Activated CD8-positive, alpha-beta memory T cell treated with anti-CD3 and anti-CD28 coated beads, Interleukin-2, amount 50 U/mL, for 1 hour (primary cell): ENCODE data around the gene LGR5.
"Not testable (repeated sequence)": the region's sequence is repeated elsewhere in the genome, so short reads cannot be mapped to it uniquely, and the experiment has no call there.

Source experiments
- DNase-seq: peaks from one replicate; pipeline ENCODE4 v3.0.0-alpha.2; 2020; ENCODE audit errors: extremely low read depth

LGR5 gene

DNA sequence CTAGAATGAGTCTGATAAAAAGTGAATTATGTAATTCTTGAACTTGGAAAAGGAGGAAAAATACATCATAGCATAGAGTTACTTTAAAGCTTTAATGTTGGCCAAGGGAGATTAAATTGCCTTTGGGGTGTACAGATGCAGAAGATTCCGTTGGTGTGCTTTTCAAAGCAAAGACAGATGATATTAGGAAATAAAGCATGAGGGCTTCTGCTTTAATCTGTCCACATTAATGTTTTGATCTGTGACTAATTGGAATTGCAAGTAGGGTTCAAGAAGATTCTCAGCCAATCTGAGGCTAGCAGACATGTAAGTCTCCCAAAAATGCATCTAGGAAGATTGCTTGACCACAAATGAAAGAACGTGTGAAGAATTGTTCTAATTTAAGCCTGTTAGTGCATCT, 35.2 kb downstream of the LGR5 start:
- no peak for DNase-seq

DNA sequence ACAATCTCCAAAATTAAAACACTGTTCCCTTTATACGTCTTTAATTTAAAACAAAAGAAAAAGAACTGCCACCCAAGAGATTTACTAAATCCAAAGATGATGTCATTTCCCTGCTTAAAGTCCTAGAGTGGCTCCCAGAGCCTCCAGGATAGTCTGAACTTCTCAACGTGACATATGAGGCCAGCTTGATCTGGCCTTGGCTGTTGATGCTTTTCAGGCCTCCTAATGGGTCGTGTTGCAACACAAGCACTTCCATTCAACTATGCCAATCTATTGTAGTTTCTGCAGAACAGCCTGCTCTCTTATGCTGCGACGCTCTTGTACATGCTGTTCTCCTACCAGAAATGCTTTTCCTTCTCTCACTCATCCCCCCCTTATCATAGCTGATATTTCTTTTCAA, 35.7 kb downstream of the LGR5 start:
- DNase-seq = no peak

DNA sequence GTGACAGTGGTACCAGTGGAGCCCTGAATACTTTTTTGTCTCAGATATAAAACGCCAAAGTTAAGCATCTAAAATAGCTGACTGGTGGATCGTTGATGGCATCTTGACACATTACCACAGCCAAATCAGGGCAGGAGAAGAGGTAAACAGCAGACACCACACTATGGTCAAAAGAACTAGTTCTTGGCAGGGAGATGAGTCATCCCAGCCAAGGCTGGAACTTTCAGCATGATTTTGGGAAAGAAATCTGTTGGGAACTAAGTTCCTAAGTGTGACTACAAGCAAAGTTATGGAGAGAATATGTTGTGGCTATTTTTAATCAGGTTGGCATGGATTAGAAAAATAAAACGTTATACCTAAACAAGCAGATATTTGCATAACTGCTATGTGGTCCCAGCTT, 36.9 kb downstream of the LGR5 start:
- no peak for DNase-seq

DNA sequence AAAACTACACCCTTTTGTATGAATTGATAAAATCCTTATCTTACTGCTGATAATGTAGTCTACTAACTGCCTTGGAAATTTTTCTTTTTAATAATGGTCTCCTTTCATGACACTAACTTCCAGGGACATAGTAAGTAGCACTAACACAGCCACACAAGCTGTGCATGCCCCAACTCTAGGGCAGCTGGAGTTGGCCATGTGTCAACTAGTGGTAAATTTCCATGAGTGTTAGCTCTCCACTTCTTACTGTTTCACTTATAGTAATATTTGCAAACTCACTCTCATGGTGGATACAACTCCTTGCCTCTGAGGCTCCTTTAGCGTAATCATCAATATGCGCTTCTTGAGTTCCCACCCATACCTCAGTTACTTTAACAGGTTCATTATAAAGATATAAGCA, 38.0 kb downstream of the LGR5 start:
- DNase-seq = no peak

DNA sequence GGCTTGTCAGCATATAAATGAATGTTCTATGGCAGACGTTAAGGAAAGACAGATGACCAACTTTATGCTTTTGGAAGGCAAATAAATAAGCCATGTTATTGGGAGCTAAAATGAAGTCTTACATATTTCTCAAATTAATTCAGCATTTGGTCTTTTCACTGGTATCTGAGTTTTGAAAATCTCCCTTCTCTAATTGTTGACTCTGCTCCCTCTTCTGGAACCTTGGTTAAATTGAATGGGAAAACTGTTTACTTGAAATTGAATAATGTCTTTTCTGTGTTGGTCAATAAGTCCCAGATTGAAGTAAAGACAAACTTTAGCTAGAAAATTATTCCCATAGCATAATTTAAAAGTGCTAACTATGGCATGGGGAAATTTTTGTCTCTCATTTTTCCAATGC, 38.7 kb downstream of the LGR5 start:
- no peak for DNase-seq

DNA sequence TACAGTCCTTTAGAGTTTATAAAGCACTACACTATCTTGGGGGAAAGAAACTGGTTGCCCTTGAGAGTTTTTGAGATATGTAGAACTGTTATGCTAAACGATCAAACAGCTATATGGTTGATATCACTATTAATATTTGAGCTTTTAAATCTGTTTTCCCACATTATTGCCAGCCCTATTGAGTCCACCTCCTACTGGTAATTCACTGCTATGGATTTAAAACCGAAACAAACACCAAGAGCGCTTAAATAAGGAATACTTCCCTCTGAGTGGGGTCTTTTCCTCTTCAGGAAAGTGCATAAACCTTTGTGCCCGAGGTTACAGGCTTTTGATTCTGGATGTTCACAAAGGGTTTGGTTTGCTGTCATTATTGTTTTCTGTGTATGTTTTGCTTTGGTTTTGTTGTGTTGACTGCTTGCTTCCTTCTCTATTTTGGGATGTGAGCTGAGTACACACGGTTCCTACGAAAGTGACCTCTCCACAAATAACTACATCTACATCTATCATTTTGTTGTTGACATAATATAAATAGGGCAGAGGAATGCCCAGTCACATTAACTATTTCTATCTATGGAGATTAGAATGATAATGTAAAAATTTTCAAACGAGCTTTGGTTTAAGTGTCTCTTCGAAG, 44.8 kb downstream of the LGR5 start:
- no peak for DNase-seq

DNA sequence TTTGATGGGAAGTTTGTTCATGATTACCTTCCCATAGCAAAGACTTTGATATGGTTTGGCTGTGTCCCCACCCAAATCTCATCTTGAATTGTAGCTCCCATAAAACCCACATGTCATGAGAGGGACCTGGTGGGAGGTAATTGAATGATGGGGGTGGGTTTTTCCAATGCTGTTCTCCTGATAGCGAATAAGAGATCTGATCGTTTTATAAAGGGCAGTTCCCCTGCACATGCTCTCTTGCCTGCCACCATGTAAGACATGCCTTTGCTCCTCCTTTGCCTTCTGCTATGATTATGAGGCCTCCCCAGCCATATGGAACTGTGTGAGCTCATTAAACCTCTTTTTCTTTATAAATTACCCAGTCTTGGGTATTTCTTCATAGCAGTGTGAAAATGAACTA, 51.2 kb downstream of the LGR5 start:
- DNase-seq = not testable (repeated sequence)

DNA sequence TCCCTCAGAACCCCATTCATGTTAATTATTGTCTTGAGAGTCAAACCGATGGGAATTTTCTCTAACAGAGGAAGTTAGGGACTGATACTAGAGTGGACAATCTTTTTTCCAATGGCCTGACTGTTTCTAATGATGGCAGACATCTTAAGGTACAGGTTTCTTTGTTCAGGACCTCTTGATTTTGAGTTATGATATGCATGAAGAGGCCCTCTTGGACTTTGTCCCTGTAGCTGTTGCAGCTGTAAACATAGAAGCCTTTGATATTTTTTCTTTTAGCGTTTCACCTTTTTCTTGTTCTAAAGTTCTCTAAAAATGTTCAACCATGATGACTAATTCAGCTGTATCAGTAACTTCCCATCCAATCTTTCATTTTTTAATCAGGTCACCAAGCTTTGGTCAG, 53.0 kb downstream of the LGR5 start:
- no peak for DNase-seq

DNA sequence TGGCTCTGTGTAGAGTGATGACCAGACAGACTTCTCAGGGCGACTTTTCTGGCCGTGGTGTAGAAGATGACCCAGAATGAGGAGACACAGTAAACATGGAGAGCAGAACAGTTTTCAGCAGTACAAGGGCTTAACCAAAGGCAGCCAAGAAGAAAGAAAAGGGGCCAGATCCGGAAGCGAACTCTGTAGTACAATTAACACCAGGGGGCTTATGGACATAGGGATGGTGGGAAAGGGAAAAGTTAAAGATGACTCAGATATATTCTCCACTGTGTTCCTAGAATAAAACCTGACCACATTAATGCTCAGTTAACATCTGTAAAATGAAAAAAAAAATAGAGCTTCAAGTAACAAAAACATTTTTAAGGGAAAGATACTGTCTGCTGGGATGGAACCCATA, 60.2 kb downstream of the LGR5 start:
- no peak for DNase-seq

DNA sequence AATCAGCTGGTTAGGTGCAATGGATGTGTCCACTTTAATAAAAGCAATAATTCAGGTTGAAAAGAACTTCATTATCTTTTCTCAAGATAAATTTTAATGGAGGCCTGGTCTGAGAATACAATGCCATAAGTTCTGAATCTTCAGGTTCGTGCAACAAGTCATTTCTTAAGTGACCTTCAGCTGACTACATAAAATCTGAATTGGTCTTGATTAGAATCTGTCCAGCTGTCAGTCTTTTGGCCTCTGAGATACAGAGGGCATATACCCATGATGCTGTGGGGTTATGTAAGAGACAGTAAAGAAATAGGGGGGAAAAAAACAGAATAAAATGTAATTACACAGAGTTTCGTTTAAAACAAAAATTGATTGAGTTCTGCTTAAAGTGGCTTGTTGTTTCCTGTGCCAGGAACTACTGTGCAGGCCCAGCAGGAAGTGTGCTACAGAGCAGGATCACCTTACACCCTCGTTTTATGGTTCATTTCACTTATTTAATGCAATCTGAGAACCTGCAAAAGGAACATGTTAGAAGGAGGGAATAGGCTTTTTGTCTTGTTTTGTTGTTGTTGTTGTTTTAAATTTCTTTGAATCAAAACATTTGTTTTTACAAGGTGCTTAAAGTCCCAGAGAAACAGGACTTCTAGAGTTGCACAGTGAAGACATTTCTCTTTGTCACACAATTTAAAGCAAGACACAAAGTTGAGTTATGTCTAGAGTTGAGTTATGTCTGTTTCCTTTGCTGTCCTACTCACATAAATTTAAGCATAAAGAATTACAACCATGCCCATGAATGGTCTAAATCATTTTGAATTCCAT, 64.2 kb downstream of the LGR5 start:
- no peak for DNase-seq

DNA sequence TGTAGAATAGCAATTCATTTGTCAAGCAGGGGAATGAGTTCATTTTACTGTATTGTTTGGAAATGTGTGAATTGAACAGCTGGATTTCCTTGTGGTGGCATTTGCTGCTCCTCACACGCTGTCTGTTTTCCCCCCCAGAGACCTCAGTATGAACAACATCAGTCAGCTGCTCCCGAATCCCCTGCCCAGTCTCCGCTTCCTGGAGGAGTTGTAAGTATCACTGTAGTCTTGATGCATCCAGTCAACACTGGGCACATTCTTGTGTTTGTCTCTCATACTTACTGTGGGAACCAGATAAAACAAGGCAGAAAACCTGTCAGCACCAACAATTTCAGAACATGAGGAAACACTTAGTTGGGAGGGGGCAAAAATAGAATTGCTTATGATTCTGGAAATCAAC, 64.9 kb downstream of the LGR5 start:
- no peak for DNase-seq

DNA sequence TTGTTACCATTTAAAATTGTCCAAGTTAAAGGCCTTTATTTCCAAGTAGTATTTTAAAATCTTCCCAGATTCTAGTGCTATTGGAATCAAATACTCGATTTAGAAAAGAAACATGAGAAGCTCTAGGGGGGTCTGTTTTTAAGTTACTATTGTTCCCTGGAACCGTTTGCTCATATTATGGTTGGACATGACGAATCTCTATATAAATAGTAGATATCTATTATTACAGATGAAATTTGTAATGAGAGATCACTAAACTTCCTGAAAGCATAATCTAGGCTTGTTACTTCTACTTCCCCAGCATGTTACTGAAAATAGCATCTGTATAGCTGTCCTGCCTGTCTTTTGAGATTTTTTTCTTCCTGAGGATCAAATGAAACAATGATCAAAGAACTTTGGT, 70.1 kb downstream of the LGR5 start:
- DNase-seq = no peak

DNA sequence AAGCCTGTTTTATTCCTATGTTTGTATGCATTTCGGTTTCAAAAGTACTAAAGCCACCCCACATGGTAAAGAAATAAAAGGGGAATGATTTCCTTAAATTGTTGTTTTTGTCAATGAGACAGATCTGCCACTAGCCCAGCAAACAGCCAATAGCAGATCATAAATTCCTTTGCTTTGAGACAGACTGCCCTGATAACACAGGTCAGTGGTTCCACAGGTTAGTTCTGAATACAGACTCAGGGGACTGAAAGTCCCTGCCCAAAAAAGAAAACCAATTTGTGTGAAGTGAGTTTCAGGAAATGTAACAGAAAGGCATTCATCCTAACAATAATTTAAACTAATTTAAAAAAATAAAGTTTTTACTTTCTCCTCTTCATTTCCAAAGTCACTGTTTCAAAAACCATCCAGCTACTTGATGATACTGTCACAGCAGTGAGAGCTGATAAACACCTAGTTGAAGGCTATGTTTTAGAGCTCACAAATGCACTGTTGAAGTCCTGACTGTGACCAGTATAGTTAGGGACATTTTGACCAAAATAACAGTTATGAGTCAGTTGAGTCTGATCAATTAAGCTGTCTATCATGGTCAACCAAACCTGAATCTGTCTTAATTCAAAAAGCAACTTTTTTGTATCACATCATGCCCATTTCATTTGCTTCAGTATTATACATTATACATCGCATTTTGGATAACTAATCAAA, 77.7 kb downstream of the LGR5 start:
- DNase-seq = no peak

DNA sequence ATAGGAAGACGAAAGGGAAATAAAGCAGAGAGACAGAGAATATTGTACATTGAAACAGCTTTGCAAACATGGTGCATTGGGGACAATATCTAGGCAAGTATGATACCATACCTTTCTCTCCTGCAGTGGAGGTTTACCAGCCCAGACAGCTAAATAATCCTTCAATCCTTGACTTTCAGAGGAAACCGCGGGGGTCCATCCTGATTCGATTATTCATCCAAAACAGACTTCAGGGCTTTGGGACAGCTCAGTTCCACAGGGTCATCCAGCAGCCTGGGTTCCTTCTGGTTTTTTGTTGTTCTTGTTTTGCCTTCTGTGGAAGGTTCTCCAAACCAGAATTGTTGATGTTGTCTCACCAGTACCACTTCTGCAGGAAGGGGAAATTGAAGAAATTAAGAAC, 81.5 kb downstream of the LGR5 start:
- DNase-seq = no peak

DNA sequence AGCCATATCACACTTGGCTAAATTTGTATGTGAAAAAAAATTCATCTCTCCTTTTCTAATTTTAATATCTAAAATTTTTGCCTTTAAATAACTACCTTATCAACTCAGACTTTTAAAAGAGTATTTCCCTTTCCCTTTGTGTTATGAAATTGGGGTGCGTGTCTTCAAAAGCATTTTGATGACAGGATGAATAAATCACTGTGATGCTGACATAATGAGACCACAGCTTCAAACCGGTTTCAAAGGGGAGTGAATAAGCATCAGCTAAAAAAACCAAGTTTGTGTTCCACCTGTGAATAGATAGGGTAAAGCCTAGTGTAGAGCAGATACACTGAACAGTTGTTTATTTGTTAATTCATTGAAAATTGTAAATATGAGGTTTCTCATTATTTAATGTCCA, 85.0 kb downstream of the LGR5 start:
- no peak for DNase-seq

DNA sequence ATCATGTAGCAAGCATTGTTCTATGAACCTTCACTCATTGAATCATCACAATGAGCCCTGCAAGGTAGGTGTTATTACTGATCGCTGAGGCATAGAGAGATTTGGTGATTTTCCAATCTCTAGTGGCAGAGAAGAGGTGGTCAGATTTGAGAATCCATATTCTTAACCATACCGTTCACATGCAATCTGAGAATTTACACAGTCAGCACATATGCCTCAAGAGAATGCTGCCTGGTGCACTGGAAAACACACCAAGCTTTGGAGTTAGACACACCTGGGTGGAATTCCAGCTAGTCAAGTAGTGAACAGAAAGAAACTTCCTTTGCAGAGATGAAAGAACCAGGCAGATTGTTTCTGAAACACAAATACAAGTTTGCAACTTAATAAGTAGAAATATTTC, 94.1 kb downstream of the LGR5 start:
- DNase-seq = no peak

DNA sequence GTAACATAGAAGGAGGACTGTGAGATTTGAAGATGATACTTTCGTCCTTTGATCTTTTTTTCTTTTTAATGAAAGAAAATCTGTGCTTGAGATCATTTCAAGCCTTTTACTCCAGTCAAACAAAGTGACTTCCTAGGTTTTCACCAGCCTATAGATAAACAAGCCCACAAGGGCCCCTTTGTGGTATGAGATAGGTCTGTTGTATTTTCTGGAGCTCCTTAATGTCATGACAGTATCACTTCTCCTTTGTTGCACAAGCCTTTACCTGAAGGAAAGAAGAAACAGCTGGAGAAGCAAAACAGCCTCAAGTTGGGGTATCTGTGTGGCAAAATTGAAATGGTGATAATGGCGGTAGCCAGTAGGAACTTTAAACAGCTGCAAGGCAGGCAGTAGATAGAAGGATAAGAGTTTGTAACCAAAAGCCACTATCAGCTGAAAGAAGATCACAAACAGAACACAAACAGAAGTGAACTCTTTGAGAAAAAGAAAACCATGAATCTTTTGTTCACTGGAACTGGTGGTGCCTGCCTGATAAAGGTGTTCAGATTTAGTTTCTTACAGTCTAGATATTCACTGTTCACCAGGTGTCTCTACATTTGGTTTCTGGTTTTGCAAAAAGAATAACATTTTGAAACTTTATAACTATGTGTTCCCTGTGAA, 96.8 kb downstream of the LGR5 start:
- DNase-seq = no peak

DNA sequence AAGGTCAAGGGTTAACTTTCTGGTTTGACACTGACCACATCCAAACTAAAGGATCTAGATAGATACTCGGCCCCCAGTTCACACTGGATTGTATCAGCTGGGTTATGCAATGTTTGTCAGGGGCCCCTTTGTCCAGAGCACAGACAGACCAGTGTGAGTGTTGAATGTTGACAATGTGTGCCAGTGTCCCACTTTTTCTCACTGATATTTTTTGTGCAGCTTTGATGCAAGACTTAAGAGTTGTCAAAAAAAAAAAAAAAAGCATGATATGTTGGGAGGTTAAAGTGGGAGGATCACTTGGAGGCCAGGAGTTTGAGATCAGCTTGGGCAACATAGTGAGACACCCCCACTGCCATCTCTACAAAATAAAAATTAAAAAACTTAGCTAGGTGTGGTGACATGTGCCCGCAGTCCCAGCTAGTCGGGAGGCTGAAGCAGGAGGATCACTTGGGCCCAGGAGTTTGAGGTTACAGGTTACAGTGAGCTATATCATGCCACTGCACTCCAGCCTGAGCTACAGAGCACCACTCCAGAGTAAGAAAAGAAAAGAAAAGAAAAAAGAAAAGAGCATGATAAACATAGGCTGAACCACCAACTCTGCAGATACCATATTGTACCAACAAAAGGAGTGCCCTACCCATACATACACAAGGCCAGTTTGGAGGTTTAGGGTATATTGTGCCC, 97.5 kb downstream of the LGR5 start:
- no peak for DNase-seq

DNA sequence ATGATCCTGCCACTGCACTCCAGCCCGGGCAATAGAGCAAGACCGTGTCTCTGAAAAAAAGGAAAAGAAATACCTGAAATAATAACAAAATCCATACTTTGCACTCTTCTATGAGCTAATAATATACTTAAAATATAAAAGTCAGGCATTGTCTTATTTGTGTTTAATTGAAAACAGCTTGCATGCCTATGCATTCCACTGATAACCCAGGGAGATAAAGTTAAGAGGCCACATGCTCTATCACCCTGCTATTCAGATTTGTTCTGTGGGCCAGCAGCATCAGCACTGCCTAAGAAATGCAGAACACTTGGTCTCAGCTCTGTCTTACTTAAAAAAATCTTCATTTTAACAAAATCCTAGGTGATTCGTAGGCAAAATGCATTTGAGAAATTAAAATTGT, 99.2 kb downstream of the LGR5 start:
- no peak for DNase-seq

DNA sequence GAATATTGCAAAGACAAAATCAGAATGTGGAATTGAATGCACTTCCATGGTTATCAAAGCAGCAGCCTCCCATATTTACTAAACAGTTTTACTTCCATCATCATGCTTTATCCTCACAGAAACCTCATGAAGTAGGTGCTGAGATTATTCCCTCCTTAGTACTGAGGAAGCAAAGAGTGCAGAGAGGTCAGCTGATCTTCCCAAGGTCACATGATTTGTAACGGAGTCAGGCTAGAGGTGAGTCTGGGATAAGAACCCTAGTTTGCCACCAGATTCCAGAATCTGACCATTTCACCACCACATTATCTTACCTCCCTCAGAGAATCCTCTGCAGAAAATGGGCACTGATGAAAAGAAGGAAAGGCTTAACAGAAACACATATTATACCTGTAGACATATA, 102.0 kb downstream of the LGR5 start:
- no peak for DNase-seq

DNA sequence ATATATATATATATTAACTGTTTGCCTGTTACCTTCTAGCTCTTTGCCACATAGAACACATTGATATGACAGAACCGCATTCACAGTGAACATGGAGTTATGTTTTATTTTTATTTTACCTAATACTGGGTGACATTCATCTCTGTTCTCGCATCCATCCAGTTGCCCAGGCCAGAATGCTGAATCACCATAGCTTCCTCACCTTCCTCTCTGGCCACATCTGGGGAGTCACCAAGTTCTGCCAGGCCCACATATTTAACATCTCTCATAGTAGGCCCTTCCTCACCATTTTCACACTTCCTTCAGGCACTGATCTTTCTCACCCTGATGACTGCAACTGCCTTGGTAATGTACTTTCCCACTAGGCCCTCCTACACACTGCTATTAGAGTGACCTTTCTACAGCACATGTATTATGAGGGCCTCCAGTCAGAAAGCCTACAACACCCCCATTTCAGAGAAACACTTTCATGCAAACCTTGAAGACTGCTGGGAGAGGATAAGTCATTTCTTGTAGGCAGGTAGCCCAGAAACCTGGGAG, 106.8 kb downstream of the LGR5 start:
- no peak for DNase-seq

DNA sequence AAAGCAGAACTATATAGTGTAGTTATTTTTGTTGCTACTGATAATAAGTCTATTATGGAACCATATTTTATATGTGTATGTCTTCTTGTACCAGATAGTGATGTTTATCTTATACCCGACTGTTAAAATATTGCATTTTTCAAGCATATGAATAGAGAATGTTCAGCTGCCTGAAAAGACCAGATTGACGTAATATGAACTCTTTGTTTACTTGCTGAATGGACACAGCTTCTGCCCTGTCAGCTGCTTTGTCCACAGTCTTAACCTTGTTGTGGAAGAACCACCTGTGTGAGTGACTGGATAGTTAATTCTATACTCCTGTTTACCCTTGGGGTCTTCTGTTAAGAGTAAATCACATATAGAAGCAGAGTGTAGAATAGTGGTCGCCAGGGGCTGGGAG, 109.3 kb downstream of the LGR5 start:
- DNase-seq = no peak
